SJSA1 (cell line): ENCODE measurements around the gene FGD6. TPM values are rescaled to one million over a fixed set of nuclear protein-coding genes. Genes with fewer than 3 reads are reported as not detected.
"Not testable (repeated sequence)": the region's sequence is repeated elsewhere in the genome, so short reads cannot be mapped to it uniquely, and the experiment has no call there.

ENCODE experiments used
- DNase-seq, 2 experiments: peaks; one replicate each; pipeline ENCODE4 v3.0.0-alpha.2; 2015 to 2020; ENCODE audit warnings: low spot score in 2 of 2, low read depth in 1 of 2
- H3K27ac ChIP-seq: fragments of 250-450 bp; sonication (Bioruptor Pico); 2 replicates; pipeline ENCODE4 v1.5.1; 2020; ENCODE audit warnings: mild to moderate bottlenecking, moderate library complexity
- H3K27me3 ChIP-seq: fragments of 250-450 bp; sonication (Bioruptor Pico); replicated peaks from 2 replicates; pipeline ENCODE4 v1.5.1; 2020; ENCODE audit warnings: mild to moderate bottlenecking, moderate library complexity
- H3K36me3 ChIP-seq: fragments of 250-450 bp; sonication (Bioruptor Pico); 2 replicates; pipeline ENCODE4 v1.5.1; 2020; ENCODE audit warnings: mild to moderate bottlenecking
- H3K4me1 ChIP-seq: fragments of 250-450 bp; sonication (Bioruptor Pico); replicated peaks from 2 replicates; pipeline ENCODE4 v1.6.1; 2021; ENCODE audit warnings: mild to moderate bottlenecking
- H3K4me3 ChIP-seq: fragments of 250-450 bp; sonication (Bioruptor Pico); 2 replicates; pipeline ENCODE4 v1.5.1; 2020; ENCODE audit warnings: mild to moderate bottlenecking
- H3K9me3 ChIP-seq: fragments of 250-450 bp; sonication (Bioruptor Pico); replicated peaks from 2 replicates; pipeline ENCODE4 v1.5.1; 2020; ENCODE audit warnings: mild to moderate bottlenecking
- total RNA-seq: library from RNA; depleted of rRNA; stranded (reverse); fragments of >200 nt; shearing (Covaris generic); gene quantifications from 2 replicates; pipeline ENCODE4 v1.2.3, GENCODE V29; 2014

FGD6 gene
- total RNA-seq, 1 experiment from 2014 or later: 8.2 TPM

DNA sequence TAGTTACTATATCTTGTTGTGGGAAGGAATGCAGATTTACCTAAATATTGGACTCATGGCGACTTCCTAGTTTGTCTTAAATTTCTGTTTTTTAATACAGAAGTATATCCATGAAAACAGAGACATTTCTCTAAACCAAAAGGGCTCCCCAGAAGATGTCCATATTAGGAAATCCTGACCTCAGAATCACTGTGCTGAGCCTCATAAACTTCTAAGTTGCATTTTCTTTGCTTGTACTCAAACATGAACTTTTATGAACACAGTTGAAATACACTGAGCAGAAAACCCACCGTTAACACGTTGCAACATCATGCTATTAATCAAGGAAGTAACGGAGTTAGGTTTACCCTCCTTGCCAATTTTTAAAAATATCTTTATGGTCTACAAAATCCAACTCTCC is 100.9 kb downstream of the FGD6 start:
- Histone ChIP-seq H3K36me3 (peaks cover 10% of the 10 kb centered on the region), H3K4me1 (peaks cover 24% of the 10 kb centered on the region), H3K9me3 (no peaks in the 10 kb centered on the region), H3K27ac (no peak overlapping the region), H3K27me3 (no peaks in the 10 kb centered on the region), H3K4me3 (no peak overlapping the region)
- DNase-seq: no peak

DNA sequence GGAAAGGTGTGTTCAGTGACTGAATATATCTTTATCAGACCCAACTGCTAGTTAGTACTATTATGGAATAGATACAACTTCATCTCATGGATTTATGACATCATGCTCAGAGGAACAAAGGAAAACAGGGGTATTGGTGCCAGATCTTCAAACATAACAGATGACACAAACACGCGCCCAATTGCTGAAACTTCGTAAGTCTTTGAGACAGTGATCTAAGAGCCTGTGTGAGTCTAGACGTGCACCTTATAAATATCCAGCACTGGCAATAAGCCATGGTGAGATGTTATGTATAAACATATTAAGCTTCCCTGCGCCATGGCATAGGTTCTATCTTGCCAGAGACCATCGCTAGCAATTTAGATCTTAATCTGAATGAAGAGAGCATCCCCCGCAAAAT is 101.6 kb downstream of the FGD6 start:
- no peak for DNase-seq
- Histone ChIP-seq H3K4me3 (no peak overlapping the region), H3K27ac (no peak overlapping the region), H3K4me1 (peaks cover 24% of the 10 kb centered on the region), H3K36me3 (peaks cover 10% of the 10 kb centered on the region), H3K27me3 (no peaks in the 10 kb centered on the region), H3K9me3 (no peaks in the 10 kb centered on the region)

DNA sequence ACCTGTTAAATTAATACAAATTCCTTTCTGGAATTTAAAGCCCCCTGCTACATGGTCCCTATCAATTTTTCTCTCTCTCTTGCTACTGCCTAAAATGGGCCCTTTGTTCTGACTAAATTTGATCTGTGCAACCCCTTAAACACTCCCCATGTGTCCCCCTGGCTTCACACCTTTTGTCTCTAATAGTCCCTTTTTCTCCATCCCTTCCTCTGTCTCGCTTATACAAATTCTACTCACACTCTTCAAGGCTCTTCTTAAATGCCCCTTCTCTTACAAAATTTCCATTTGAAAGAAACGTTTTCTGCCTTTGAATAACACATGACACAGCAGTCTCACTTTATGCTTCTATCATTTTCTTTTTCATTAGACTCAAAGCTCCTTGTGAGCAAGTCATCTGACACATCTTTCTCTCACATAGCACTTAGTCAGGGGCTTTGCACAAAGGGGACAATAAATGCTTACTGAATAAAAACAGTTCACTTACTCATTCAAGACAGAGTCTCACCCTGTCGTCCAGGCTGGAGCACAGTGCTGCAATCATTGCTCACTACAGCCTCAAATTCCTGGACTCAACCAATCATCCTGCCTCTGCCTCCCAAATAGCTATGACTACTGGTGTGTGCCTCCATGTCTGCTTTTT is 102.4 kb downstream of the FGD6 start:
- Histone ChIP-seq H3K27ac (no peak overlapping the region), H3K4me3 (no peak overlapping the region), H3K27me3 (no peaks in the 10 kb centered on the region), H3K4me1 (peaks cover 24% of the 10 kb centered on the region), H3K9me3 (no peaks in the 10 kb centered on the region), H3K36me3 (peaks cover 10% of the 10 kb centered on the region)
- DNase-seq: no peak

DNA sequence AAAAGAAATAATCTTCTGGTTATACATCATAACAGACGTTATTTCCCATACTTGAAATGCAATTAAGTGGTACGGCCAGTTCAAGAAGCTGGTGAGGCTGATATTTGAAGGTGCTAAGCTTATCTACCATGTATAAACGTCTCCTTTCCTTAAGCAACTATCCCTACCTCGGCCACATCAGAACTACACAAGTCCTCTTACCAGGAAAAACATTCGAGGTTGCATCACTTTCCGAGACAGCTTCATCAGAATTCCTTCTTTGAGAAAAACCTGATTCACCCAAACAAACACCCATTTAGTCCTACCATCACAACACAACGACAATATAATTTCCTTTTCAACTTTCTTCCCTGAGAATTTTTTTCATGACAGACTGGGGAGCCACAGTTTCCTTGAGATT is 109.9 kb downstream of the FGD6 start:
- H3K4me1 ChIP-seq: peaks cover 16% of the 10 kb centered on the region
- H3K27me3 ChIP-seq: no peaks in the 10 kb centered on the region
- DNase-seq: no peak
- no peaks in the 10 kb centered on the region for H3K9me3 ChIP-seq
- H3K27ac ChIP-seq: no peak overlapping the region
- peaks cover 28% of the 10 kb centered on the region for H3K36me3 ChIP-seq
- H3K4me3 ChIP-seq: no peak overlapping the region

DNA sequence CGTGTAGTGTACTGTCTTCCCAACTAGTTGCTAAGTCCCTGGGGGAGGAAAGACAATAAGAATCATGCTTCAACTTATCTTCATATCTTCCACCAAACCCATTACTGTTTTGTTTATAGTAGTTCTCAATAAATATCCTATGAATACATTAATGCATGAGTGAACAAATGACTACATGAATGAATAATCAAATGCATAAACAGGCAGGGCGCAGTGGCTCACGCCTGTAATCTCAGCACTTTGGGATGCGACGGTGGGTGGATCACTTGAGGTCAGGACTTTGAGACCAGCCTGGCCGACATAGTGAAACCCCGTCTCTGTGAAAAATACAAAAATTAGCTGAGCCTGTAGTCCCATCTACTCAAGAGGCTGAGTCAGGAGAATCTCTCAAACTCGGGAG is 111.7 kb downstream of the FGD6 start:
- H3K4me3 ChIP-seq: no peak overlapping the region
- no peak for DNase-seq
- peaks cover 17% of the 10 kb centered on the region for H3K4me1 ChIP-seq
- H3K36me3 ChIP-seq: peaks cover 28% of the 10 kb centered on the region
- H3K27me3 ChIP-seq: no peaks in the 10 kb centered on the region
- no peak overlapping the region for H3K27ac ChIP-seq
- no peaks in the 10 kb centered on the region for H3K9me3 ChIP-seq

DNA sequence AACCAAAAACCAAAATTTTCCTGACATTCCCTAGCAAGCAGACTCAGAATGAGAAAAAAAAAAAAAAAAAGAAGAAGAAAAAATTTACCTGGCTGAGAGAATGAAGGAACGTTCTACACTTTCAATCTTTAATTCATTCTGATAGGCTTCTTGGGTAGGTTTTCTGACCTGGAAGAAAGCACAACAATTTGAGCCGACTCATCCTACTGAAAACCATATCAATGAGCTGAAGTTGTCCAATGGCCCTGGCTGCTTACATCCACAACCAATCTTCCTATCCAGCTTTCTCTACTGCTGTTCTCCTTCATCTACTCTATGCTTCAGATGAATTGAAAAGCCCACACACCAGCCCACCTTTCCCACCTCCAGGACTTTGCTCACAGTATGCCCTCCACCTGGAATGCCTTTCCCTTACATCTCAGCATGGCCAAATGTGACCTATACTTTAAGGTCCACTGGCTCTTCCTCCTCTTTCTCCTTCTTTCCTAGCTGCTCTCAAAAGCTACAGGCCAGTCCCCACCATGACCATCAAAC is 112.3 kb downstream of the FGD6 start:
- DNase-seq: no peak
- Histone ChIP-seq H3K36me3 (peaks cover 28% of the 10 kb centered on the region), H3K27me3 (no peaks in the 10 kb centered on the region), H3K4me3 (no peak overlapping the region), H3K27ac (no peak overlapping the region), H3K9me3 (no peaks in the 10 kb centered on the region), H3K4me1 (peaks cover 17% of the 10 kb centered on the region)

DNA sequence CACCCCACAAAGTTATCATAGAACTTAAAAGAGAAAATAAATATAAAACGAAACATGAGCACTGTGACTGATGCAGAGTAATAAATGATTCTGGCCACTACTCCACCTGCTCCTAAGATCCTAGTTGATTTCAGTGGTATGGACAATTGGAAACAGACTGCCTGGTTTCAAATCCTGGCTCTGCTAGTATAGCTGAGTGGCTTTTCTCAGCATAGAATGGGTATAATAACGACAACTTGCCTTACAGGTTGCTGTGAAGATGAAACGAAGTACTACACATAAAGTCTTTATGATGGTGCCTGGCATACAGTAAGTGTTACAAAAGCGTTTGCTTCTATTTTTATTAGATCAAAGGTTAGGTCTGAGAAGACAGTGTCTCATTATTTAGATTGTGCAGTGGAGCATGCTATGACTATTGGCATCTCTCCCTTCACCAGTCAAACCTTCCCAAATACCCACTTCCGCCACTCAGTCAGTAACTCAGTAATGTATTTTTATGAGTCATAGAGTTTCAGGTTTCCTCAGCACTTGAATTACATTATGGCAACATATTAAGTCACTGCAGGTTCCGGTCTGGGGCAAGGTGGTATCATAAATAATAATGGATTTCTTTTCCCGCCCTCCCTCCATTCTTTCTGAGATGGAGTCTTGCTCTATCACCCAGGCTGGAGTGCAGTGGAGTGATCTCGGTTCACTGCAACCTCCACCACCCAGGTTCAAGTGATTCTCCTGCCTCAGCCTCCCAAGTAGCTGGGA is 114.2 kb downstream of the FGD6 start:
- Histone ChIP-seq H3K4me3 (no peak overlapping the region), H3K27me3 (no peaks in the 10 kb centered on the region), H3K36me3 (peaks cover 25% of the 10 kb centered on the region), H3K9me3 (no peaks in the 10 kb centered on the region), H3K27ac (peak overlapping the region; percentile 26), H3K4me1 (peaks cover 25% of the 10 kb centered on the region)
- DNase-seq: peak; percentile 59 to 75

DNA sequence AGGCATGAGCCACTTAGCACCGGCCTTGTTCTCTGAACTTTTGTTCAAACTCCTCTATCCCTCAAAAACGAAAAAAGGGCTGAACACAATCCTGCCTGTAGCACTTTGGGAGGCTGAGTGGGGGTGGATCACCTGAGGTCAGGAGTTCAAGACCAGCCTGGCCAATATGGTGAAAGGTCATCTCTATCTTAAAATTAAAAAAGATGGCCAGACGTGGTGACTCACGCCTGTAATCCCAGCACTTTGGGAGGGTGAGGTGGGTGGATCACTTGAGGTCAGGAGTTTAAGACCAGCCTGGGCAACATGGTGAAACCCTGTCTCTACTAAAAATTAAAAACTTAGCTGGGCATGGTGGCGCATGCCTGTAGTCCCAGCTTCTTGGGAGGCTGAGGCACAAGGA is 115.3 kb downstream of the FGD6 start:
- DNase-seq, H3K27me3 ChIP-seq, H3K4me3 ChIP-seq, H3K27ac ChIP-seq, H3K9me3 ChIP-seq: not testable (repeated sequence)
- Histone ChIP-seq H3K36me3 (peaks cover 20% of the 10 kb centered on the region; the same call in 1 of the 2 replicates), H3K4me1 (peaks cover 36% of the 10 kb centered on the region)

DNA sequence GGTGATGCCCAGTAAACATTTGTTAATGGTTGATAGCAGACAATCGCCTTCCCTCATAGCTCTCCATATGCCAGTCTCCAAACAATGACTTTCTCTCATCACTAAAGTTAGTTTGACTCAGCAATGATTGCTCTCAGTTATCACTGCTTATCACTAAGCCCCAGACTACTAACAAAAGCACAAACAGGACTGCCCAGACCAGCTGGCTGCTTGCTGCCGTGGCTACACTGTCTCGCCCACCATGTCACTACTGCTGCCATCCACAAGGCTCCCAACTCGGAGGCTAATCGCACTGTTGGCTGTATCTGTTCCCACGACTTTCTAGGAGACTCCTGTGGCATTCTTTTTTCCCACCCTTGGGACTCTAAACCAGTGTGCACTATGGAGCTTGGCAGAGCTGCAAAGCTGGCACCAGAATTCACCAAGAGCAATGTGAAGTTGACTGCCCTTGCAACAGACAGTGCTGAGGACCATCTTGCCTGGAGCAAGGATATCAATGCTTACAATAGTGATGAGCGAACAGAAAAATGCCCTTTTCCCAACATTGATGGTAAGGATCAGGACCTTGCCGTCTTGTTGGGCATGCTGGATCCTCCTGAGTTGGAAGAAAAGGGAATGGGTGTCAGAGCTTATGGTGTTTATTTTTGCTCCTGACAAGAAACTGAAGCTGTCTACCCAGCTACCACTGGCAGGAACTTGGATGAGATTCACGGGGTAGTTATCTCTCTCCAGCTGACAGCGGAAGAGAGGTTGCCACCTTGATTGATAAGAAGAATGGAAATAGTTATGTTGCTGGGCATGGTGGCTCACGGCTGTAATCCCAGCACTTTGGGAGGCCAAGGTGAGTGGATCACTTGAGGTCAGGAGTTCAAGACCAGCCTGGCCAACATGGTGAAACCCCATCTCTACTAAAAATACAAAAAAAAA is 116.7 kb downstream of the FGD6 start:
- peaks cover 44% of the 10 kb centered on the region for H3K4me1 ChIP-seq
- DNase-seq: no peak
- no peak overlapping the region for H3K27ac ChIP-seq
- no peaks in the 10 kb centered on the region for H3K27me3 ChIP-seq
- no peaks in the 10 kb centered on the region for H3K9me3 ChIP-seq
- H3K4me3 ChIP-seq: no peak overlapping the region
- H3K36me3 ChIP-seq: peaks cover 20% of the 10 kb centered on the region; the same call in 1 of the 2 replicates

DNA sequence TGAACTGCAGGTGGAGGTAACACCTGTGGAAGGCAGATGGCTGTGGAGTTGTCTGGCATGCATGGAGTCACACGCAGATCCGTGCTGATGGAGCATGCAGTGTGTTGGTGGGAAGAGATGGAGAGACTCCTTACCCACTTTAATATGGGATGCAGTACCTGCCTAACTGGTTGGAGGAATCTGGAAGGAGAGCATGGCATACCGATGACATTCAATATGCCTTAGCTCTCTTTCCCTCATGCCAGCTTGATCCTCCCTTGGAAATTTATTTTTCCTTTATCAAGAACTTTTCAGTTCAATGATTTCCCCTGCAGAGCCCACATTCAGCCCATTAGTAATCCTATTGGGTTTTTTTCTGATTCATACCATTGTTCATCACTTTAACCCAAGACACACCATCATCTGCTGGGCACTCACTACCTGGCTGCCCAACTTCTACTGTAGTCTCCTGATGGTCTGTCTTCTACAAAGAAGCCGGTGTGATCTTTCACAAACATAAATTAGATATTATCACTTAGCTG is 117.9 kb downstream of the FGD6 start:
- no peak overlapping the region for H3K27ac ChIP-seq
- H3K4me1 ChIP-seq: peaks cover 44% of the 10 kb centered on the region
- H3K9me3 ChIP-seq: no peaks in the 10 kb centered on the region
- peaks cover 16% of the 10 kb centered on the region; the same call in 1 of the 2 replicates for H3K36me3 ChIP-seq
- no peaks in the 10 kb centered on the region for H3K27me3 ChIP-seq
- no peak for DNase-seq
- no peak overlapping the region for H3K4me3 ChIP-seq

DNA sequence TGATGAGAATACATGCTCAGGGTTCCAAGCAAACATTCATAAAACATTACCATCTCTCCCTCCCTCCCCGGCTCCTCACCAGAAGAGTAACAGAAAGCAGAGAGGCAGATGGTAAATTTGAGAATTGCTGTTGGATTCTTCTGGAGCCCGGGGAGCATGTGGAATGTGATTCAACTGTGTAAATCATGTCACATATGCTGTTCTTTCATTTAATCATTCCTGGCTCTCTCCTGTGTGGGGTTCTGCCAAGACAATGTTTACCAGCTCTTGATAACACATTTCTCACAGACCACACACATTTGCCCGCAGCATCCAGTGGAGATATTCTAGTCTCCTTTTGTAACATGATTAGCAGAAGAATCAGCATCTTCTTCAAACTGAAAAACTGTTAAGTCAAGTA is 120.4 kb downstream of the FGD6 start:
- Histone ChIP-seq H3K27ac (peak overlapping the region; percentile 9; the same call in 1 of the 2 replicates), H3K36me3 (peaks cover 6% of the 10 kb centered on the region; the same call in 1 of the 2 replicates), H3K27me3 (no peaks in the 10 kb centered on the region), H3K4me1 (peaks cover 28% of the 10 kb centered on the region), H3K9me3 (no peaks in the 10 kb centered on the region), H3K4me3 (no peak overlapping the region)
- DNase-seq: peak; percentile 85 to 87

DNA sequence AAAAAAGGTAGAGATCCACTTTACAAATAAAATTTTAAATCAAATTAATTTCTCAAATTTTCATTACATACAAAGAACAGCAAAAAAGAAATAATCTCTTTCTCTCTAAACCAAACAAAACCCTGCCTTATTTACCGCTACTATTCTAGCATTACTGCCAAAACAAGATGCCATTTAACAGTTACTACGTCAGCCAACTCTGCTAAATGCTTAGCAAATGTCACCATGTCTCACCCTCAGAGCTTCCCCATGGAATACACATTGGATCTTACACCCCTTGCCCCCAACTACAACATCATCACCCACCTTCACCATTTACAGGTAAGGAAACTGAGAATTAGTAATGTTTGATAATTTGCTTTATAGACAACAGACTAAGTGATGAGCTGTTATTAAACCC is 120.9 kb downstream of the FGD6 start:
- peak overlapping the region; percentile 9; the same call in 1 of the 2 replicates for H3K27ac ChIP-seq
- no peaks in the 10 kb centered on the region for H3K27me3 ChIP-seq
- no peak for DNase-seq
- peaks cover 28% of the 10 kb centered on the region for H3K4me1 ChIP-seq
- no peaks in the 10 kb centered on the region for H3K9me3 ChIP-seq
- H3K36me3 ChIP-seq: peaks cover 9% of the 10 kb centered on the region; the same call in 1 of the 2 replicates
- no peak overlapping the region for H3K4me3 ChIP-seq

DNA sequence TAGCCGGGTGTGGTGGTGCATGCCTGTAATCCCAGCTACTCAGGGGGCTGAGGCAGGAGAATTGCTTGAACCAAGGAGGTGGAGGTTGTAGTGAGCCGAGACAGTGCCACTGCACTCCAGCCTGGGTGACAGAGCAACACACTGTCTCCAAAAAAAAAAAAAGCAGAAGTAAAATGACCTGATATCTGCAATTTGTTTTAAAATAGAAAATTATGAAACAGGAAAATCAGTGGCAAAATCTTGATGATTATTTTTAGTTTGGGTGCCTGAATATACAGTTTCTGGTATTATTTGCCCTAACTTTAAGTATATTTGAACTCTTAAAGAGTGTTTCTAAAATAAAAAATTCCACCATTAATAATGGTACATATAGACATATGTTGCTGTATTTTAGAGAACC is 121.4 kb downstream of the FGD6 start:
- peaks cover 14% of the 10 kb centered on the region for H3K36me3 ChIP-seq
- not testable (repeated sequence) for H3K27me3 ChIP-seq

More for the DNA sequence above, 121.4 kb downstream of the FGD6 start:
- H3K9me3 ChIP-seq, DNase-seq, H3K4me3 ChIP-seq, H3K27ac ChIP-seq: not testable (repeated sequence)
- H3K4me1 ChIP-seq: peaks cover 28% of the 10 kb centered on the region
